Measurements from ENCODE around the gene ZNF69.
"Not testable (repeated sequence)": the region's sequence is repeated elsewhere in the genome, so short reads cannot be mapped to it uniquely, and the experiment has no call there.

ZNF69 gene

GRCh38 chr19:11894851-11895250 lies 7.3 kb downstream of the ZNF69 start:
- no peak for DNase-seq (ENCODE audit: low read depth in 2 of 2, low spot score in 1 of 2)

DNA sequence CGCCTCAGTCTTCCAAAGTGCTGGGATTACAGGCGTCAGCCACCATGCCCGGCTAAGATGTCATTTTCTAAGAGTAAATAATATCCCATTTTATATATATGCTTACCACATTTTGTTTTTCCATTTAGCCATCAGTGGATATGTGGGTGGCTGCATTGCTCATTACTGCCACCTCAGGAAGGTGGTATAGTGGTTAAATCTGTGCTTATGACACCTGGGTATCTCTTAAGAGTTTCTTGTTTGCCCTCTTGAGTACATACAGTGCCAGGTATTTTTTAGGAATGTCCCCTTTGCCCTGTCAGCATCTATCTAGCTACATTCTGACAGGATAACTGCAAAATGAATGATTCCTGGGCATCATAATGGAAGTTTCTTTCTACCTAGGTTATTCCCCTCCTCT lies 14.6 kb downstream of the ZNF69 start:
- no peak for DNase-seq (ENCODE audit: low read depth in 2 of 2, low spot score in 1 of 2)

GRCh38 chr19:11905928-11906327 lies 18.3 kb downstream of the ZNF69 start:
- DNase-seq (ENCODE audit: low read depth in 2 of 2, low spot score in 1 of 2), result no peak

DNA sequence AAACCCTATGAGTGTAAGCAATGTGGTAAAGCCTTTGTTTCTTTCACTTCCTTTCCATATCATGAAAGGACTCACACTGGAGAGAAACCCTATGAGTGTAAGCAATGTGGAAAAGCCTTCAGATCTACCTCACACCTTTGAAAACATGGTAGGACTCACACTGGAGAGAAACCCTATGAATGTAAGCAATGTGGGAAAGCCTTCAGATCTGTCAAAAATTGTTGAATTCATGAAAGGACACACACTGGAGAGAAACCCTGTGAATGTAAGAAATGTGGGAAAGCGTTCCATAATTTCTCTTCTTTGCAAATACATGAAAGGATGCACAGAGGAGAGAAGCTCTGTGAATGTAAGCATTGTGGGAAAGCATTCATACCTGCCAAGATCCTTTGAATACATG lies 24.4 kb downstream of the ZNF69 start:
- DNase-seq (ENCODE audit: low read depth in 2 of 2, low spot score in 1 of 2), result not testable (repeated sequence)

- not testable (repeated sequence) for DNase-seq (ENCODE audit: low read depth in 2 of 2, low spot score in 1 of 2)
Measured at GRCh38 chr19:11914417-11915051, 27.0 kb downstream of the ZNF69 start.

GRCh38 chr19:11921852-11922495 lies 34.4 kb downstream of the ZNF69 start:
- DNase-seq (ENCODE audit: low read depth in 2 of 2, low spot score in 1 of 2), result no peak

GRCh38 chr19:11924886-11925650 lies 37.5 kb downstream of the ZNF69 start, which contains the start of gene ZNF700:
ZNF700 (plus strand) TSS chr19:11925107; CDS start chr19:11925211, 104 bp downstream.
- DNase-seq (ENCODE audit: low read depth in 2 of 2, low spot score in 1 of 2), result peak; percentile 67 to 88

- not testable (repeated sequence) for DNase-seq (ENCODE audit: low read depth in 2 of 2, low spot score in 1 of 2)
Measured at GRCh38 chr19:11925651-11926187, 38.1 kb downstream of the ZNF69 start.

DNA sequence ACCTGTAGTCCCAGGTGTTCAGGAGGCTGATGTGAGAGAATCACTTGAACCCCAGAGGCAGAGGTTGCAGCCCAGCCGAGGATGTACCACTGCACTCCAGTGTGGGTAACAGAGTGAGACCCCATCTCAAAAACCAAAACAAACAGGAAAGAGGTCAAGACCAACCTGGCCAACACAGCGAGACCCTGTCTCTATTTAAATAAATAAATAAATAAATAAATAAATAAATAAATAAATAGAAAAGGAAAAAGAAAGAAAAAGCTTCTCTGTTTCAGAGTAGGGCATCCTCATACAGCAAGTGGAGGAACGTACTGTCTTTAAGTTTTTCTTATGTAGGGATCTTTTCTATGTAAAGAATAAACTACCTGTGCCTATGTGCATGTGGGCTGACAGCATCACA lies 39.6 kb downstream of the ZNF69 start:
- no peak for DNase-seq (ENCODE audit: low read depth in 2 of 2, low spot score in 1 of 2)

DNA sequence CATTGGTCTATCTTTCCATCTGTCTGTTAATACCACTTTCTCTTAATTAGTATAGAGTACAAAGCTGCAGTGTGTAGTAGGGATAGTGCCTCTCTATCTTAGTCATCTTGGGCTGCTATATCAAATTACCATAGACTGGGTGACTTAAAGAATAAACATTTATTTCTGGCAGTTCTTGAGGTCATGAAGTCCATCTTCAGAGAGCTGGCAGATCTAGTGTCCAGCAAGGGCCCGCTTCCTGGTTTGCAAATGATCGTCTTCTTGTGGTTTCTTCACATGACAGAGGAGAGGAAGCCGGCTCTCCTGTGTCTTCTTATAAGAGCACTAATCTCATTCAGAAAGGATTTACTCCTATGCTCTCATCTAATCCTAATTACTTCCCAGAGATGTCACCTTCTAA lies 43.5 kb downstream of the ZNF69 start:
- DNase-seq (ENCODE audit: low read depth in 2 of 2, low spot score in 1 of 2), result no peak

DNA sequence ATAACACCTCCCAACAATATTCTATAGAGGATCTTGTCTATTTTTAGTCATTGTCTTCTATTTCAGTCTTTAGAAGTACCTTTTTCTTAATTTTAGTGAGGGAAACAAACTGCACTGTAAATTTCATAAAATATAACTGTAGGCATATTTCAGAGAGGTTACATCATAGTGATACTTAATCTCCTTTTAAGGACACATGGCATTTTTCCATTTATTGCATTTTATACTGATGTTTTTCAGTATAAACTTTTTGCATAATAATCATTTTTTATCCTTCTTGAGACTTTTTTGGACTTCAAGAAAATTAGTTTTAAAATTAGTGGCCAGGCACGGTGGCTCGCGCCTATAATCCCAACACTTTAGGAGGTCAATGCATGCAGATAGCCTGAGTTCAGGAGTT lies 43.9 kb downstream of the ZNF69 start:
- no peak for DNase-seq (ENCODE audit: low read depth in 2 of 2, low spot score in 1 of 2)

DNA sequence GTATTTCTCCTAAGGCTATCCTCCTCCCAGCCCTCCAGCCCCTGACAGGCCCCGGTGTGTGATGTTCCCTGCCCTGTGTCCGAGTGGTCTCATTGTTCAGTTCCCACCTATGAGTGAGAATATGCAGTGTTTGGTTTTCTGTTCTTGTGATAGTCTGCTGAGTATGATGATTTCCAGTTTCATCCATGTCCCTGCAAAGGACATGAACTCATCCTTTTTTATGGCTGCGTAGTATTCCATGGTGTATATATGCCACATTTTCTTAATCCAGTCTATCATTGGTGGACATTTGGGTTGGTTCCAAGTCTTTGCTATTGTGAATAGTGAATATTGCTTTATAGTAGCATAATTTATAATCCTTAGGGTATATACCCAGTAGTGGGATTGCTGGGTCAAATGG lies 48.2 kb downstream of the ZNF69 start:
- DNase-seq (ENCODE audit: low read depth in 2 of 2, low spot score in 1 of 2), result not testable (repeated sequence)

DNA sequence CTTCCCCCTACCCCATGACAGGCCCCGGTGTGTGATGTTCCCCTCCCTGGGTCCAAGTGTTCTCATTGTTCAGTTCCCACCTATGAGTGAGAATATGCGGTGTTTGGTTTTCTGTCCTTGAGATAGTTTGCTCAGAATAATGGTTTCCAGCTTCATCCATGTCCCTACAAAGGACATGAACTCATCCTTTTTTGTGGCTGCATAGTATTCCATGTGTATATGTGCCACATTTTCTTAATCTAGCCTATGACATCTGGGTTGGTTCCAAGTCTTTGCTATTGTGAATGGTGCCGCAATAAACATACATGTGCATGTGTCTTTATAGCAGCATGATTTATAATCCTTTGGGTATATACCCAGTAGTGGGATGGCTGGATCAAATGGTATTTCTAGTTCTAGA lies 50.8 kb downstream of the ZNF69 start:
- not testable (repeated sequence) for DNase-seq (ENCODE audit: low read depth in 2 of 2, low spot score in 1 of 2)

- not testable (repeated sequence) for DNase-seq (ENCODE audit: low read depth in 2 of 2, low spot score in 1 of 2)
Measured at GRCh38 chr19:11941361-11941887, 53.8 kb downstream of the ZNF69 start.

GRCh38 chr19:11942008-11942842 lies 54.6 kb downstream of the ZNF69 start:
- DNase-seq (ENCODE audit: low read depth in 2 of 2, low spot score in 1 of 2), result no peak

GRCh38 chr19:11942843-11943108 lies 55.2 kb downstream of the ZNF69 start:
- DNase-seq (ENCODE audit: low read depth in 2 of 2, low spot score in 1 of 2), result no peak

- no peak for DNase-seq (ENCODE audit: low read depth in 2 of 2, low spot score in 1 of 2)
Measured at GRCh38 chr19:11944656-11945055, 57.1 kb downstream of the ZNF69 start.

DNA sequence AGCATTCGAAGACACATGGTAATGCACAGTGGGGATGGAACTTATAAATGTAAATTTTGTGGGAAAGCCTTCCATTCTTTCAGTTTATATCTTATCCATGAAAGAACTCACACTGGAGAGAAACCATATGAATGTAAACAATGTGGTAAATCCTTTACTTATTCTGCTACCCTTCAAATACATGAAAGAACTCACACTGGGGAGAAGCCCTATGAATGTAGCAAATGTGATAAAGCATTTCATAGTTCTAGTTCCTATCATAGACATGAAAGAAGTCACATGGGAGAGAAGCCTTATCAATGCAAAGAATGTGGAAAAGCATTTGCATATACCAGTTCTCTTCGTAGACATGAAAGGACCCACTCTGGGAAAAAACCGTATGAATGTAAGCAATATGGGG lies 61.1 kb downstream of the ZNF69 start:
- DNase-seq (ENCODE audit: low read depth in 2 of 2, low spot score in 1 of 2), result no peak

GRCh38 chr19:11949201-11949600 lies 61.6 kb downstream of the ZNF69 start:
- DNase-seq (ENCODE audit: low read depth in 2 of 2, low spot score in 1 of 2), result no peak

- not testable (repeated sequence) for DNase-seq (ENCODE audit: low read depth in 2 of 2, low spot score in 1 of 2)
Measured at GRCh38 chr19:11949614-11950080, 62.1 kb downstream of the ZNF69 start.

GRCh38 chr19:11950312-11950711 lies 62.7 kb downstream of the ZNF69 start:
- DNase-seq (ENCODE audit: low read depth in 2 of 2, low spot score in 1 of 2), result no peak
